ENCODE measurements around the gene IFI30.
A peak's percentile ranks its signal among the peaks of the same experiment; 100 is the strongest.
"Not testable (repeated sequence)": the region's sequence is repeated elsewhere in the genome, so short reads cannot be mapped to it uniquely, and the experiment has no call there.

The IFI30 gene

GRCh38 chr19:18203408-18203862 lies 29.8 kb downstream of the IFI30 start:
- DNase-seq (ENCODE audit: low read depth) = no peak

DNA sequence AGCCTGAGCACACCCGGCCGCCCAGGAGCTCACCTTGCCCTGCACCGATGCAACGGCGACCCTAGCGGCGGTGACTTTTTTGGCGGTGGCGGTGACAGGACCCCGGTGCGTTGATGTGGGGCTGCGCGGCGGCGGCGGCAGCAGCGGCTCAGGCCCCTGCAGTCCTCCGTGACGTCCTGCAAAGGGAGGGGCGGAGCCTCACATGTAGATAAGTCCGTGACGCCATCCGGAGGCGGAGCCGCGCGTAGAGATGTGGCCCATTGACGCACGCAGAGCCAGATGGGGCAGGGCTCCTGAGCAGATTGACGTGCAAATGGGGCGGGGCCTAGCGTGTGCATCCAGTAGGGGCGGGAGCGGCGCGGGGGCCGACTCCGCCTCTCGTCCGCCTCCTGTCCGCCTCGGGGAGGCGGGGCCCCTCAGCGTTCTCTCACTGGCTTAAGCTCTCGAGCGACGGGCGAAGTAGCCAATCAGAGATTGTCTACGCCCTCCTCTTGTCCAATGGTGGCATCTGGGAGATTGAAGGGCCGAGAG lies 30.3 kb downstream of the IFI30 start, which contains the start of gene RAB3A:
RAB3A (minus strand) TSS at position 180 of the 531 bp plus-strand sequence. CDS start 1,302 bp downstream, outside the sequence.
- peak; percentile 97 for DNase-seq (ENCODE audit: low read depth)

- no peak for DNase-seq (ENCODE audit: low read depth)
These were observed 31.0 kb downstream of the IFI30 start for GRCh38 chr19:18204394-18205199.

GRCh38 chr19:18205200-18205892 lies 31.7 kb downstream of the IFI30 start:
- DNase-seq (ENCODE audit: low read depth) = no peak

GRCh38 chr19:18206018-18206417 lies 32.4 kb downstream of the IFI30 start:
- DNase-seq (ENCODE audit: low read depth) = no peak

DNA sequence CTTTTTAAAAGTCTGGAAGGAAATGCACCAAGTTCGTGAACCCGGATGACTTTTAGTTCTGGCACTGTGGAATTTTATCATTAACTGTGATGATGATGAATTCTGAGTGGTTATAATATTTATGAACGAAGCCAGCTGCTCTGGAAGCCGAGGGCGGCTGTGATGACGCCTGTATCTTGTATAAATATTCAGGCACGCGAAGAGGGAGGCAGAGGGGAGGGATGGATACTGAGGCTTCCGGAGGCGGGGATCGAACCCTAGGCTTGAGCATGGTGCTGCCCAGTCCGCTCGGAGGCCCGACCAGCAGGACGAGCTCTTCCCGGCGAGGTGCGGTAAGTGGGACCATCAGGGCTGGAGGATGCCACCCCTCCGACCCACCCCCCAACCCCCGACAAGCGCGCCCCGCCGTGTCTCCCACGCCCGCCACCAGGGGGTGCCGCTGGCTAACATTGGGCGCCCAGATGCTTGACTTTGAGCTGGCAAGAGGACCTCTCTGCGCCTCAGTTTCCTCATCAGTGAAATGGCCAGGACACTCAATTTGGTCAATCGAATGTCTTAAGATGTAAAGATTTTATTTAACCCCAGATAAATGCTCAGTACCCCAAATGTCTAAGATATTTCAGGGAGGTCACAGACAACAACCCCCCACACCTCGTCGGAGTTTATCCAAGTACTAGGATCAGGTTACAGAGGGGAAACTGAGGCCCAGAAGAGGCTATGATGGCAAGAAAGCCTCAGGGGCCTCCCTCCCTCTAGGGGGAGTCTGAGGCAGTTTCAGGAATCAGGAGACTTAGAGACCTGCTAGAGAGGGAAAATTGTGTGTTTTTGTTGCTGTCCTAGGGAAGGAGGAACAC lies 34.7 kb downstream of the IFI30 start:
- no peak for DNase-seq (ENCODE audit: low read depth)

GRCh38 chr19:18209912-18210311 lies 36.3 kb downstream of the IFI30 start:
- DNase-seq (ENCODE audit: low read depth) = not testable (repeated sequence)

- DNase-seq (ENCODE audit: low read depth) = no peak
These were observed 38.1 kb downstream of the IFI30 start for GRCh38 chr19:18211683-18212082.

DNA sequence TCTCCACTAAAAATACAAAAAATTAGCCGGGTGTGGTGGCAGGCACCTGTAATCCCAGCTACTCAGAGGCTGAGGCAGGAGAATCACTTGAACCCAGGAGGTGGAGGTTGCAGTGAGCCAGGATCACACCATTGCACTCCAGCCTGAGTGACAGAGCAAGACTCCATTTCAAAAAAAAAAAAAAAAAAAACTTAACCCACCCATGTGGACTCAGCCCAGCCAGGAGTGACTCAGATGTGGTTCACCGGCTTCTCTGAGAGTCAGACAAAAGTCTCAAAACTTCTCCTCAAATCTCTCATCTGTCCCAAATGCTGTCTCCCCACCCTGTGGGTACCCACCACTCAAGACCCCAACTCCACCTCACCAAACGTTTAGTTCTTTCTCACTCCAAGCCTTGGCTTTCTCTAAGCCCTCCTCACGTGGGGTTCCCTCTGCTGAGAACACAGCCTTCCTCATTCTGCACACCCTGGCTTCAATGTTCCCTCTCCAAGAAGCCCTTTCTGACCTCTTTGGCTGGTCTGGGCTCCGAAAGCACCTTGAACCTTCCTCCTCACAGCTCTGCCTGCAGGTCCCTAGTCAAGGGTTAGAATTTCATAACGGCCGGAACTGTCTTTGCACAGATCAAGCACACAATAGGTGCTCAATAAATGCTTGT lies 41.3 kb downstream of the IFI30 start:
- DNase-seq (ENCODE audit: low read depth) = no peak

DNA sequence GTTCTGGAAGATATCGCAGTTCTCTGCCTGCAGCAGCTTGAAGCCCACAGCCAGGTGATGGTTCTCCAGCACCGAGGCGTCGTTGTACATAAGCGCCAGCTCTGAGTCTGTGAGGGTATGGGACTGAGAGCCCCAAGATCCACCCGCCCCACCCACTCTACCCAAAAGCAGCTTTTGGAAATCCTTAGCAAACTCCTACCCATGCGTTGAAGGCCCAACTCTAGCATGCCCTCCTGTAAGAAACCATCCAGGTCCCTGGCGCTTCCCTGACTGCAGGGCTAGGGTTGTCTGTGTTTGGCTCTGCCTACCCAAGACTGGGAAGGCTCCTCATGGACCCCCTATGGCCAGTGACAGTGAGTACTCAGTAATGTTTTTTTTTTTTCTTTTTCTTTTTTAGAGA lies 43.2 kb downstream of the IFI30 start:
- DNase-seq (ENCODE audit: low read depth) = no peak

GRCh38 chr19:18218159-18218558 lies 44.5 kb downstream of the IFI30 start:
- no peak for DNase-seq (ENCODE audit: low read depth)

DNA sequence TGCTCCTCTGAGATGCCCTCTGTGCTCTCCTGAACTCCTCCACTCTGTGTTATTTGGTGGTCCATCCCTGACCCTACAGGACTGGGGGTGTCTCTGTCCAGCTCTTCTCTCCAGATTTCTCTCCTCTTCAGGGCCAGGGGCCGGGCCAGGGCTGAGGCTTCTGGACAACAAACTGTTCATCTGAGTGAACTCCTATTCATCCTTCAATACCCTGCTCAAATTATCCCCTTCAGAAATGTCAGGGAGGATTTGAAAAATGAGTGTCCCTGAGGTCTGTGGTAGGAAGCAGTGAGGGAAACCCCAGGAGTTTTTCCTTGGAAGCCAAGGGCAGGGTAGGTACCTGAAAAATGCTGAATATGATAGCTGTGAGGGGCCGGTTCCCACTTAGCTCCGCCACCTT lies 45.0 kb downstream of the IFI30 start:
- DNase-seq (ENCODE audit: low read depth) = no peak

DNA sequence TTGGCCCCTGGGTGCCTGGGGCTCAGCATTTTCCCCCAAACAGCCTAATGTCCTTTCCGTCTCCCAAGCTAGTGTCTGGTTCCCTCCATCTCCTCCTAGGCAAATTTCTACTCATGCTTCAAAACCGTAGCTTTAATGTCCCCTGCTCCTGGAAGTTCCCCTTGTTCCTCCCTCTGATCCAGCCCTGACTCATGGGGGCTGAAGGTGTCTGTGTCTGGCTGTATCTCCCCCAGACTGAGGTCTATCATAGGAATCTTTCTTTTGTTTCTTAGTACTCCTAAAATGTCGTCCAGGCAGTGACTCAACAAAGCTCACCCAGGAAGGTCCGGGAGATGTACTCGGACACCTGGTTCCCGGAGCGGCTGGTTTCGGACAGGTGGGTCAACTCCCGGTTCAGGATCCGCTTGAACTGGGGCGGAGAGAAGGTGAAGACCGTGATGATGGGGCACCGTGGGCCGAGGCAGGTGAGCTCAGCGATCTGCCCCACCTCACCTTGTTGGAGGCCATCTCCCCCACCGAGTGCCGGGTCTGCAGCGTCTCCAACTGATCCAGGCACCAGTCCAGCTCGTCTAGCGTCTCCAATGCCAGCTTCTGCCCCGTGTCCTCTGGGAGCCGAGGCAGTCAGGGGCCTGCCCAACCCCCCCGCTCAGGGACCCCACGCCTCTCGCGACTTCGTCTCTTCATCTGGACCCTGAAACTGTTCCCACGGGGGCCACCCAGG lies 46.5 kb downstream of the IFI30 start:
- no peak for DNase-seq (ENCODE audit: low read depth)

DNA sequence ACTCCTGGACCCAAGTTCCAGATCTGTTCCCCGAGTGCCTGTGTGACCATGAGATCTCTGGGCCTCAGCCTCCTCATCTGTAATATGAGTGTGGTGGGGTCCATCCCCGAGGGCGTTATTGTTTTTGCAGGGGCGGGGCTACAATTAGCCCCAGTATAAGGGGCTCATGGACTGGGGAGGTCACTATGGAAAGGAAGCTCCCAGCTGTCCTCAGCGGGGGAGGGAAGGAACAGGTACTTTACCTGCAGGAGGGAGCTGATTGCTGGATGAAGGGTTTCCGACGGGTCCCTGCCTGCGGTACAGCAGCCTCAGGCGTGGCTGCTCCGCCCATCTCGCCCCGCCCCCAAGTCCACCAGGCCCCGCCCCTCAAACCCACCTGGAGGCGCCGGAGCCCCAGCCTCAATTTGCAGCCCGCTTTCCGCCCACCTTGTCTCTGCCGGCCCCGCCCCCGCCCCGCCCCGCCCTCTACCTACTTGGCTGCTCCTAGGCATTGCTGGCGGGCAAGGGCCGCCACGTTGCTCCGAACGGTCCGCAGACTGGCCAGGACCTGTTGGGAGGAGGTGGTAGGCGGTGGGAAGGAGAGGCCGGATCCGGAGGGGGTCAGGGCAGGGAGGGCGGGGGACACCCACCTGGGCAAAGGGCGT lies 47.1 kb downstream of the IFI30 start:
- no peak for DNase-seq (ENCODE audit: low read depth)

DNA sequence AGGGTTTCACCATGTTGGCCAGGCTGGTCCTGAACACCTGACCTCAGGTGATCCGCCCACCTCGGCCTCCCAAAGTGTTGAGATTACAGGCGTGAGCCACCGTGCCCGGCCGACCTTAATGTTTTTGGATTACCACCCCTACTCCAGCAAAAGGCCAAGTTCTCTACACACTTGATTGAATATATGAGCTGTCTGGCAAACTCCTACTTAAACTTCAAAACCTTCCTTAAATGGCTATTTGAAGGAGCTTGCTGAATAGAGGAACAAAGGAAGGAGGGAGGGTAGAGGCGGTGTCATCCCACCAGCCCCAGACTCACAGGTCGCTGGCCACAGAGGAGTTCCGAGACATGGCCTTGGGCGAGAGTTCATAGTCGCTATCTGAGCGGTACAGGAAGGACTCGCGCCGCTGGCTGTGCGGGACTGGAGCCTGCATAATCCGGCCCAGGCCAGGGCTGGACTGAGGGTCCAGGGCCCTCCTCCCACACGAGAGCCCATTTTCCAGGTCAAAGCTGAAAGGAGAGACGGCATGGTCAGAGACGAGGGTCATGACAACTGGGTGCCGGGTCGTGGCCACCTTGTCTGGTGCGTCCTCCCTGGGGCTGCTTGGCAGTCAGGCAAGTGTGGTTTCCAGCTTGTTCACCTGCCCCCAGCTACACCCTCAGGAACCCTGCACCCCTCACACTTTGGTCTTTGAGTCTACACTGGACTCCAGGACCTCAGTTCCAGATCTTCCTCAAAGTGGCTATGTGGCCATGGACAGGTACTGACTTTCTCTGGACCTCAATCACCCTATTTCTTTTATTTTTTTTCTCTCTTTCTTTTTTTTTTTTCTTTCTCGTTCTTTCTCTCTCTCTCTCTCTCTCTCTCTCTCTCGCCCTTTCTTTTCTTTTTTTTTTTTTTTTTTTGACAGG lies 48.5 kb downstream of the IFI30 start:
- DNase-seq (ENCODE audit: low read depth) = no peak

DNA sequence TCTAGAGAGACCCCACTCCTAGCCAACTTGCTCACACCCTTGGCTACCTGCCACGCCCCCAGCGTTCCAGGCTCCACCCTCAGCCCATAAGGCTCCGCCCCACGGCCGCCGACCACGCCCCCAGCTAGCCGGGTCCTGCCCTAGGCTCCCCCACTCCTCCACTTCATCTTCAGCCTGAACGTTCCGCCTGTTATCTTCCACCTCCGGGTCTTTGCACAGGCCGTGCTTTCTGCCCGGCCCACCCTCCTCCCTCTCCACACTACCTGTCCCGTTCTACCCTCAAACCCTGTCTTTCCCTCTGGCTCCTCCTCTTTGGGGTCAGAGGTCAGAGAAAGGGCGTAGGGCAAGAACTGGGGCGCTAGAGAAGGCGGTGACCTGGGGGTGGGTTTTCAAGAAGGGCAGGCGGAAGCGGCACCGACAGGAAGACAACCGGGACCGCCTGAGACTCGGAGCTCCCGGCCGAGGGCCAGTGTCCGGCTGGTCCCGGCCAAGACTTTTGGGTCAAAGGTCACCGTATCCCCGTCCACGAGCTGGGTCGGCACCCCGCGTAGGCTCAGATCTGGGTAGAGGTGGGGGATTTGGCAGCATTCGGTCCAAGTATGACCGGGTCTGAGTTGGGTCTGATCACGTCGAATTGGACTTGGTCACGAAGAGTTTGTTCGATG lies 50.4 kb downstream of the IFI30 start:
- DNase-seq (ENCODE audit: low read depth) = no peak

DNA sequence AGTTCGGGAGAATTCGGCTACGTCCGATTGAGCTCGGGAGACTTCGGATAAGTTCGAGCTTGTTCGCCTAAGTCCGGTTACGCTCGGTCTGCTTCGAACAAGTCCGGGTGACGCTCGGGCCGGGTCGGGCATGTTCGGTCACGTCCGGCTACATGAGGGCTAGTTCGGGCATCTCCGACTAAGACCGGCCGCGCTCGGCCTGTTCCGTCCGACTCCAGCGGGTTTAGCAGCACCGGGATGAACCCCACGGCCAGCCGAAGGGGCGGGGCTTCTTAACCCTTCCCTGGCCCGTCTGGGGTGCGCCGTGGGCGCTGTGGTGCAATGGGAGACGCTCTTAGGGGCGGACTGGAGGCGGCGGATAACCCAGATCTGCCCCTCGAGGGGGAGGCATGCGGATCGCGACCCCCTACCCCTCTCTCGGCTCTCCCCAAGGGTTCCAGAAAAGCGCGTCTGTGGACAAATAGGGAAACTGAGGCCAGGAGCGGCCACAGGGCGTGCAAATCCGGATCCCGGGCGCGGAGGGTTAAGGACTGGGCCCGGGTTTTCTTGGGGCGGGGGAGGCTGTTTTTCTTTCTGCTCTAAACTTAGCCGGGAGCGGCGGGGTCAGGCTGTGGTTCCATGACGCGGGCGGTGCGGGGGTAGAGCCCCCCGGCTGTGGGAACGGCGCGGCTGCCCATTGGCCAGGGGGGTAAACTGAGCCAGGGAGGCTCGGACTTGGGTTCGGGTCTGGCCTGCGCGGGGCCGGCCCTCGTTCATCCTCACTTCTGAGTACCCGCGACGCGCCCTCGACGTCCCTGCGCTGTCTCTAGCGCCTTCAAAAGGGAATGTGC lies 51.1 kb downstream of the IFI30 start:
- DNase-seq (ENCODE audit: low read depth) = peak; percentile 73

DNA sequence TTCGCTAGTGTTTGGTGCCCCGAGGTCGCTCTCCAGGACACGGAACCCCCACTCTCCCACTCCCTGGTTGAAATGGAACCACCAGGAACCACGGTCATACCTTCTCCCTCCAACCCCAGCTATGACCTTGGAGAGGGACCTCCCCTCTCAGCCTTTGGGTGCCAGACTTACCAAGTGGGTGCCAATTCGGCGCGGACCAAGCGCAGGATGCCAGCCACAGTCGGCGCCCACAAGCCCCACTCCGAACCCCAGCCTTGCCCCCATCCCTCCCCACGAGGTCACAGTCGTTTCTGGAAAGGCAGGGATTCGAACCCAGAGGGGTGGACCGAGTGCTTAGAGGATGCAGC lies 51.7 kb downstream of the IFI30 start:
- no peak for DNase-seq (ENCODE audit: low read depth)

All from stimulated activated CD8-positive, alpha-beta memory T cell treated with anti-CD3 and anti-CD28 coated beads, Interleukin-15, amount 100 ng/mL, for 24 hours (primary cell).